HL-60 (cell line): ENCODE measurements around the gene ANKRD6.

Experiments used
- POLR2AphosphoS5 ChIP-seq: IDR thresholded peaks from 2 replicates; pipeline ENCODE4 v1.6.1; 2012; ENCODE audit warnings: low read depth
- SPI1 ChIP-seq: IDR thresholded peaks from 2 replicates; pipeline ENCODE4 v1.6.1; 2012; ENCODE audit warnings: low read depth, mild to moderate bottlenecking, borderline replicate concordance
- TF ChIP-seq, protein P1 (sequence below): IDR thresholded peaks from one replicate; pipeline ENCODE4 v1.5.1; 2011; ENCODE audit warnings: low read length, control low read depth, inconsistent platforms; ENCODE audit not compliant: insufficient read depth
- TF ChIP-seq, protein P2 (sequence below): IDR thresholded peaks from 2 replicates; pipeline ENCODE4 v1.6.1; 2012; ENCODE audit warnings: low read depth; ENCODE audit not compliant: insufficient replicate concordance

DNA sequence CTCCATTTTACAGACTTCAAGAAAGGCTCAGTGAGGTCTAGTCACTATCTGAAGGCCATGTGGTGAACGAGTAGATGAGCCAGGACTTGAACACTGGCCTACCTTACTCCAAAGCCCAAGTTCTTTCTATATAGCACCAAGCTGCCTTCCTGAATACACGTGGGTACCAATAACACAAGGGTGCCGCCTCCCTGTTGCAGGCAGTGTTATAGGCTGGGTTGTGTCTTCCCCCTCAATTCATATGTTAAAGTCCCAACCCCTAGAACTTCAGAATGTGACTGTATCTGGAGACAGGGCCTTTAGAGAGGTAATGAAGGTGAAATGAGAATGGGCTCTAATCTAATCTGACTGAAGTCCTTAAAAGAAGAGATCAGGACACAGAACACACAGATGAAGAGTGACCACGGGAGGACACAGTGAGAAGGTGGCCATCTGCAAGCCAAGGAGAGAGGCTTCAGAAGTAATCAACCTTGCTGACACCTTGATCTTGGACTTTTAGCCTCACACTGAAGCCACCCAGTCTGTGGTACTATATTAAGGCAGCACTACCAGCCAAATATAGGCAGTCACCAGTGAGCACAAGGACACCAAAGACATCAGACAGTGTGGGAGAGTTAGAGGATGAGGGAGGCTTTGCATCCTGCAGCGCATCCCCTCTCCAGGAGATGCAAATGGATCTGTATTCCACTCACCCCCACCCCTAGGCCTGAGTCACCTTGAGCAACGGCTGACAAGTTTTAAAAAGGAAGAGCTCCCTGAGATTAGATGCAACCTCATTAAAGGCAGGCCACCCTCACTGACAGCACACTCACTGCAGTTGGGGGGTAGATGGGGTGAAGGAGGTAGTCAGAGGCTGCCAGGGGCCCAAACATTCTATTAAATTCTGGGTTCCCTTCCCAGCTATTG is 246.5 kb downstream of the ANKRD6 start:
- TF ChIP-seq, protein P1, sequence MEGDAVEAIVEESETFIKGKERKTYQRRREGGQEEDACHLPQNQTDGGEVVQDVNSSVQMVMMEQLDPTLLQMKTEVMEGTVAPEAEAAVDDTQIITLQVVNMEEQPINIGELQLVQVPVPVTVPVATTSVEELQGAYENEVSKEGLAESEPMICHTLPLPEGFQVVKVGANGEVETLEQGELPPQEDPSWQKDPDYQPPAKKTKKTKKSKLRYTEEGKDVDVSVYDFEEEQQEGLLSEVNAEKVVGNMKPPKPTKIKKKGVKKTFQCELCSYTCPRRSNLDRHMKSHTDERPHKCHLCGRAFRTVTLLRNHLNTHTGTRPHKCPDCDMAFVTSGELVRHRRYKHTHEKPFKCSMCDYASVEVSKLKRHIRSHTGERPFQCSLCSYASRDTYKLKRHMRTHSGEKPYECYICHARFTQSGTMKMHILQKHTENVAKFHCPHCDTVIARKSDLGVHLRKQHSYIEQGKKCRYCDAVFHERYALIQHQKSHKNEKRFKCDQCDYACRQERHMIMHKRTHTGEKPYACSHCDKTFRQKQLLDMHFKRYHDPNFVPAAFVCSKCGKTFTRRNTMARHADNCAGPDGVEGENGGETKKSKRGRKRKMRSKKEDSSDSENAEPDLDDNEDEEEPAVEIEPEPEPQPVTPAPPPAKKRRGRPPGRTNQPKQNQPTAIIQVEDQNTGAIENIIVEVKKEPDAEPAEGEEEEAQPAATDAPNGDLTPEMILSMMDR, result no peak
- TF ChIP-seq POLR2AphosphoS5 (no peak), SPI1 (no peak)
- TF ChIP-seq, protein P2, sequence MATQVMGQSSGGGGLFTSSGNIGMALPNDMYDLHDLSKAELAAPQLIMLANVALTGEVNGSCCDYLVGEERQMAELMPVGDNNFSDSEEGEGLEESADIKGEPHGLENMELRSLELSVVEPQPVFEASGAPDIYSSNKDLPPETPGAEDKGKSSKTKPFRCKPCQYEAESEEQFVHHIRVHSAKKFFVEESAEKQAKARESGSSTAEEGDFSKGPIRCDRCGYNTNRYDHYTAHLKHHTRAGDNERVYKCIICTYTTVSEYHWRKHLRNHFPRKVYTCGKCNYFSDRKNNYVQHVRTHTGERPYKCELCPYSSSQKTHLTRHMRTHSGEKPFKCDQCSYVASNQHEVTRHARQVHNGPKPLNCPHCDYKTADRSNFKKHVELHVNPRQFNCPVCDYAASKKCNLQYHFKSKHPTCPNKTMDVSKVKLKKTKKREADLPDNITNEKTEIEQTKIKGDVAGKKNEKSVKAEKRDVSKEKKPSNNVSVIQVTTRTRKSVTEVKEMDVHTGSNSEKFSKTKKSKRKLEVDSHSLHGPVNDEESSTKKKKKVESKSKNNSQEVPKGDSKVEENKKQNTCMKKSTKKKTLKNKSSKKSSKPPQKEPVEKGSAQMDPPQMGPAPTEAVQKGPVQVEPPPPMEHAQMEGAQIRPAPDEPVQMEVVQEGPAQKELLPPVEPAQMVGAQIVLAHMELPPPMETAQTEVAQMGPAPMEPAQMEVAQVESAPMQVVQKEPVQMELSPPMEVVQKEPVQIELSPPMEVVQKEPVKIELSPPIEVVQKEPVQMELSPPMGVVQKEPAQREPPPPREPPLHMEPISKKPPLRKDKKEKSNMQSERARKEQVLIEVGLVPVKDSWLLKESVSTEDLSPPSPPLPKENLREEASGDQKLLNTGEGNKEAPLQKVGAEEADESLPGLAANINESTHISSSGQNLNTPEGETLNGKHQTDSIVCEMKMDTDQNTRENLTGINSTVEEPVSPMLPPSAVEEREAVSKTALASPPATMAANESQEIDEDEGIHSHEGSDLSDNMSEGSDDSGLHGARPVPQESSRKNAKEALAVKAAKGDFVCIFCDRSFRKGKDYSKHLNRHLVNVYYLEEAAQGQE, result no peak
